NT2/D1 (cell line): ENCODE results near the gene ROR1.

ENCODE experiments used
- DNase-seq: peaks from one replicate; pipeline ENCODE4 v3.0.0-alpha.2; 2011; ENCODE audit warnings: low read depth, low spot score
- H3K27me3 ChIP-seq: 2 replicates; pipeline ENCODE4 v1.6.0; 2011; ENCODE audit warnings: mild to moderate bottlenecking; ENCODE audit not compliant: insufficient read length, insufficient read depth
- H3K36me3 ChIP-seq: 2 replicates; pipeline ENCODE4 v1.6.1; 2011; ENCODE audit warnings: mild to moderate bottlenecking, low read length, mixed read lengths; ENCODE audit not compliant: insufficient read depth, insufficient read length
- H3K4me1 ChIP-seq: 2 replicates; pipeline ENCODE4 v1.5.1; 2011; ENCODE audit not compliant: insufficient read depth, insufficient read length
- H3K4me3 ChIP-seq: 2 replicates; pipeline ENCODE4 v1.5.1; 2011; ENCODE audit warnings: low read depth; ENCODE audit not compliant: insufficient read length
- H3K9ac ChIP-seq: 2 replicates; pipeline ENCODE4 v1.6.0; 2011; ENCODE audit warnings: low read depth; ENCODE audit not compliant: insufficient read length
- H3K9me3 ChIP-seq: 2 replicates; pipeline ENCODE4 v1.5.1; 2011; ENCODE audit warnings: mild to moderate bottlenecking, low read length; ENCODE audit not compliant: insufficient read depth
- SUZ12 ChIP-seq: IDR thresholded peaks from 2 replicates; pipeline ENCODE4 v1.6.1; 2011; ENCODE audit not compliant: insufficient read length, insufficient read depth; ENCODE audit errors: extremely low read depth
- YY1 ChIP-seq: IDR thresholded peaks from 2 replicates; pipeline ENCODE4 v1.6.1; 2011; ENCODE audit not compliant: insufficient read length, insufficient read depth
- ZNF274 ChIP-seq: IDR thresholded peaks from 2 replicates; pipeline ENCODE4 v1.6.1; 2011; ENCODE audit warnings: mild to moderate bottlenecking, low read depth, low read length

ROR1 gene

DNA sequence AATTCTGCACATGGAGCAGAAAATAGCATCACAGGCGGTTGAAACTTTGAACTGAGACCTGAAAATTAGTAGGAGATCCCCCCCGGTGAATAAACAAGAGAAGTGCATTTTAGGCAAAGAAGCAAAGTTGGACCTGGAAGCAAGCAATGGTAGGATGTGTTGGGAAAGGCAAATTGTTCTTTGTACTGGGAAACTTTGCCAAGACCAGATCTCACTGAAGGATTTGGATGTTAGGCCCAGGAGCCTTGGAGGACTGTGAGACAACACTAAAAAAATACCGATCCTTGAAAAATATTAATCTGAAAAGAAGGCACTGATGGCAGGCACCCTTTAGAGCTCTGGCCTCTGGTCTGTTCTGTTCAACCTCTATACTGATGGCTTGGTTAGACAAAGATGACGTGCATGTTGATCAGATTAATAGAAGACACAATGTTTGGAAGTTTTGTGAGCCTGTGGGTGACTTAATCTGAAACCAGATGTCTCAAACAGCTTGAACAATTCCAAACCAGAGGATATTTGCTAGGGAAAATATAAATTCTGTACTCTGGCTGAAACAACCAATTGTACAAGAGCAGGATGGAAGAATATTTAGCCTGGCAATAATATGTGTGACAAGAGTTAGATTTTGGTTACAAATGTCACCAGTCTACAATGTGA is 108.4 kb downstream of the ROR1 start:
- peaks cover 3% of the 10 kb centered on the region for H3K4me1 ChIP-seq
- no peak for DNase-seq
- H3K36me3 ChIP-seq, result no peaks in the 10 kb centered on the region
- no peaks in the 10 kb centered on the region for H3K9me3 ChIP-seq
- TF ChIP-seq ZNF274, result no peak
- TF ChIP-seq YY1, result no peak
- no peak for TF ChIP-seq SUZ12
- no peaks in the 10 kb centered on the region for H3K27me3 ChIP-seq
- no peak overlapping the region for H3K4me3 ChIP-seq
- no peak overlapping the region for H3K9ac ChIP-seq

DNA sequence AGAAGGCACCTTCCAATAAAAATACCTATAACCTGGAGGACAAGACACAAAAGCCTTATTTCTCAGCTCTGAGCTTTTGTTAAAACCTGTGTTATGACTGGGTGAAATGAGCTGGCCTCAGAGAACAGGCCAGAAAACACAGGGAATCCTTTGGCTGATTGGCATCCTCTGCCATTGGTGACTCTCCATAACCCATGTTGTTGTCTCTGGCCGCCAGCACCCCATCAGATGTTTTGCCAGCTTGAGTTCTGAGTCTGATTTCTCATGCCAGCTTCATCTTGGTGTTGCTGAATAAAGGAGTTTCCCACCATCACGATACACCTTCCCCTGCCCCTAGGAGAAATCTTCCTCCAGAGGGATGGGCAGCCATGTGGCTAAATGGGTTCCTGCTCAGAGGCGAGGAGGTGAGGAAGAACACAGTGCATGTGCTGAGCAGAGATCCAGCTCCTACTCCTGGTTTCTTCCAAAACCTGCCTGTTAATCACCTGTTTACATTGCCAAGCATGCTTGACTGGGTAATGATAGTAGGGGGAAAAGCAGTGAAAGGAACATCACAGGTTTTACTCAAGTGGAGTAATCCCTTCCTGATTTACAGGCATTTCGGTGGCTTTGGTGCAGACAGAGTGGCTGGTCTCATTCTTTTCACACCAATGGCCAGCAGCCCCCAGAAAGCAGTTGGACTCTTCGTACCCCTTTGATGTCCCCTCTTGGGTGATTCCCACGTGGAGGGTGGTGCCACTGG is 109.8 kb downstream of the ROR1 start:
- H3K36me3 ChIP-seq, result no peaks in the 10 kb centered on the region
- H3K9me3 ChIP-seq, result no peaks in the 10 kb centered on the region
- no peak overlapping the region for H3K9ac ChIP-seq
- DNase-seq, result no peak
- TF ChIP-seq YY1 (no peak), ZNF274 (no peak), SUZ12 (no peak)
- no peaks in the 10 kb centered on the region for H3K27me3 ChIP-seq
- peaks cover 3% of the 10 kb centered on the region for H3K4me1 ChIP-seq
- no peak overlapping the region for H3K4me3 ChIP-seq

DNA sequence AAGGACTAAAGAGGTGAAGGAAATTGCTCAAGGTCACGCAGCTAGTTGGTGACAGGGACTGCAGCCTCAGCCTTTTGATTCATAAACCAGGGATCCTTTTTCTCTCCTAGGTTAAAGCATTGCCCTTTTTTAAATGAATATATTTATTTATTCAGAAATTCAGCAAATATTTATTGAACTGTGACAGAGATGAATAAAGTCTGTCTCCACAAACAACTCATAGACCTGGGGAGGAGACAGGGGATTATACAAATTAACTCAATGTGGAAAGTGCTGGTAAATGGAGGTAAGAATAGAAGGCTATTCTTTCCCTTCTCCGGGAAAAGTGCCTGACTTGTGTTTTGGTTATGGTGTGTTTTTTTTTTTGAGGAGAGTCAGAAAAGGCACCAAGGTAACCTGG is 110.7 kb downstream of the ROR1 start:
- TF ChIP-seq ZNF274, result no peak
- TF ChIP-seq YY1, result no peak
- no peak for TF ChIP-seq SUZ12
- no peaks in the 10 kb centered on the region for H3K27me3 ChIP-seq
- no peak overlapping the region for H3K9ac ChIP-seq
- H3K4me1 ChIP-seq, result peaks cover 3% of the 10 kb centered on the region
- H3K36me3 ChIP-seq, result no peaks in the 10 kb centered on the region
- no peak overlapping the region for H3K4me3 ChIP-seq
- no peak for DNase-seq
- H3K9me3 ChIP-seq, result no peaks in the 10 kb centered on the region

DNA sequence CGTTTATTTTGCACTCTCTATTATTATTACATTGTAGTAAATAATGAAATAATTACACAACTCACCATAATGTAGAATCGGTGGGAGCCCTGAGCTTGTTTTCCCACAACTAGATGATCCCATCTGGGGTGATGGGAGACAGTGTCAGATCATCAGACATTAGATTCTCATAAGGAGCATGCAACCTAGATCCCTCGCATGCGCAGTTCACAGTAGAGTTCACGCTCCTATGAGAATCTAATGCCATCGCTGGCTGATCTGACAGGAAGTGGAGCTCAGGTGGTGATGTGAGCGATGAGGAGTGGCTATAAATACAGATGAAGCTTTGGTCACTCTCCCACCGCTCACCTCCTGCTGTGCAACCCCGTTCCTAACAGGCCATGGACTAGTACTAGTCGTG is 112.1 kb downstream of the ROR1 start:
- Histone ChIP-seq H3K4me3 (no peak overlapping the region), H3K9ac (no peak overlapping the region), H3K36me3 (no peaks in the 10 kb centered on the region), H3K9me3 (no peaks in the 10 kb centered on the region), H3K27me3 (no peaks in the 10 kb centered on the region), H3K4me1 (peaks cover 3% of the 10 kb centered on the region)
- TF ChIP-seq YY1 (no peak), ZNF274 (no peak), SUZ12 (no peak)
- DNase-seq, result no peak

DNA sequence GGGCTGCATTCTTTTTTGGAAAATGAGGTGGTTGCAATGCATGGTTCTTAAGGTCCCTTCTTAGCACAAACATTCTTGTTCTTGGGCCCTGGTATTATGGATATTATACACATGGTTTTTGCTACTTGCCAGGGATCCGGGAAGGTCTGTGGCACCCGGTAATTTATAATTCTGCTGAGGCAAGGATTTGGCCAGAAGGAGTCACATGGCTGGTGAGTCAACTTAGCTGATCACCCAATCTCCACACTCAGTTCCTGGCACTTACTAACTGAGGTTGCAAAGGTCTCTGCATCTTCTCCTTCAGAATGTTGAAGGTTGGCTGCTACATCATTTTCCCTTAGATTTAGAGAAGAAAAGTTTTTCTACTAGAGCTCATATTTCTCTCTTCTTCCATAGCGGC is 112.5 kb downstream of the ROR1 start:
- Histone ChIP-seq H3K36me3 (no peaks in the 10 kb centered on the region), H3K27me3 (no peaks in the 10 kb centered on the region), H3K4me3 (no peak overlapping the region), H3K4me1 (peaks cover 3% of the 10 kb centered on the region), H3K9me3 (no peaks in the 10 kb centered on the region), H3K9ac (no peak overlapping the region)
- no peak for TF ChIP-seq ZNF274
- TF ChIP-seq YY1, result no peak
- TF ChIP-seq SUZ12, result no peak
- no peak for DNase-seq

DNA sequence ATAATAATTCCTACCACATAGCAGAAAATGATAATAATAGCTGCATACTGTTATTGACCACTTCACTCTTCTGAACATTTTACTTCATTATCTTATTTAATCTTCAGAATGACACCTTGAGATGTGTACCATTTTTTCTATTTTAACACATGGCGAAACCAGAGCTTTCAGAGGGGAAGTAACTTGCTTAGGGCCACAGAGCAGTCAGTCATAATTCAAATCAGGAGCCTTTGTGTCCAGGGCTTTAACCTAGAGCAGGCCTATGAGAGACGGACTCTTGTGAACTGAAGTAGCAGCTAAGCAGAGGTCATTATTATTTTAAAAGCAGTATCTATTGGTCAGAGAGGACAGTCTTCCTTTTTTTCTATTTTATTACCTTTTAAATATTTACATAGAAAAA is 114.0 kb downstream of the ROR1 start:
- Histone ChIP-seq H3K4me3 (no peak overlapping the region), H3K9me3 (no peaks in the 10 kb centered on the region), H3K9ac (no peak overlapping the region), H3K36me3 (no peaks in the 10 kb centered on the region), H3K4me1 (peaks cover 3% of the 10 kb centered on the region), H3K27me3 (no peaks in the 10 kb centered on the region)
- TF ChIP-seq SUZ12 (no peak), YY1 (no peak), ZNF274 (no peak)
- DNase-seq, result no peak

DNA sequence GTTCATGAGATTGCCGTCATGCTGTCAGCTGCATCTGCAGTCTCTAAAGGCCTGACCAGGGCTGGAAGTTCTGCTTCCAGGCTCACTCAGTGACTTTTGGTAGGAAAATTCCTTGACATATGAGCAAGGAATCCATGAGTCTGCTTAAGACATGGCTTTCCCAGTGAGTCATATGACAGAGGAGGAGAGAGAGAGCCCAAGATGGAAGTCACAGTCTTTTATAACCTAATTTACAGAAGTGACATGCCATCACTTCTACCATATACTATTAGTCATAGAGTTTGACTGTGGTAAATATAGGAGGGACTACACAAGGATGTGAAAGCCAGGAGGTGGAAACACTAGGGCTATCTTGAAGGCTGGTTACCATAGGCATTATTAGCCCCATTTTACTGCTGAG is 115.2 kb downstream of the ROR1 start:
- TF ChIP-seq SUZ12 (no peak), YY1 (no peak), ZNF274 (no peak)
- DNase-seq, result no peak

More for the DNA sequence above, 115.2 kb downstream of the ROR1 start:
- no peak overlapping the region for H3K4me3 ChIP-seq
- no peaks in the 10 kb centered on the region for H3K36me3 ChIP-seq
- no peaks in the 10 kb centered on the region for H3K9me3 ChIP-seq
- peaks cover 3% of the 10 kb centered on the region for H3K4me1 ChIP-seq
- H3K9ac ChIP-seq, result no peak overlapping the region
- no peaks in the 10 kb centered on the region for H3K27me3 ChIP-seq
